H4 (cell line): ENCODE data around the gene RASSF6. TPM values are rescaled to one million over a fixed set of nuclear protein-coding genes. Genes with fewer than 3 reads are reported as not detected.
"Not testable (repeated sequence)": the region's sequence is repeated elsewhere in the genome, so short reads cannot be mapped to it uniquely, and the experiment has no call there.

Experiments used
- DNase-seq: peaks from one replicate; pipeline ENCODE4 v3.0.0-alpha.2; 2015; ENCODE audit warnings: low spot score
- total RNA-seq: library from RNA; depleted of rRNA; stranded (reverse); fragments of >200 nt; shearing (Covaris generic); gene quantifications from 2 replicates; pipeline ENCODE4 v1.2.3, GENCODE V29; 2014; rRNA removed

The RASSF6 gene
- total RNA-seq, 1 experiment from 2014 or later: 0.08 TPM

DNA sequence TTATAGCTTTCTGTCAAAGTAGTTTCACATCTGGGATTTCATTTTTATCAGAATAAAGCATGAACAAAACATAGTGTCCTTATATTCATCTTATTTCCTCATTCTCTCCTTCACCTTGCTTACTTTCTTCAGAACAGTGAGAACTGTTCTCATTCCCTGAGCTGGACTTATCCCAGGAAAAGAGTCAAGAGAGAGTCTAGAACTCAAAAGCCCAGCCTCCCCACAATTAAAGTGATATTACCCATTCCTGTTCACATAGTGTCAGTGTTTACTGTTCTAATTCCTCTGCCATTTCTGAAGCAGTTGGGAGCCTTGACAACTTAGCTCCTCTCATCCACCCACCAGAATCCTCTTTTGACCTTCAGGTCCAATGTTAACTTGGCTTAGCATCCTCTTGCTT is 42.9 kb downstream of the RASSF6 start:
- DNase-seq: no peak

GRCh38 chr4:73576381-73576780 is 43.9 kb downstream of the RASSF6 start:
- no peak for DNase-seq

- DNase-seq: no peak
Observed at GRCh38 chr4:73575660-73576059, 44.6 kb downstream of the RASSF6 start.

- peak; percentile 86 for DNase-seq
Observed at GRCh38 chr4:73573794-73574528, 46.3 kb downstream of the RASSF6 start.

- not testable (repeated sequence) for DNase-seq
Observed at GRCh38 chr4:73550865-73551264, 69.4 kb downstream of the RASSF6 start.

- no peak for DNase-seq
Observed at GRCh38 chr4:73544620-73545019, 75.6 kb downstream of the RASSF6 start.

- no peak for DNase-seq
Observed at GRCh38 chr4:73541251-73541650, 79.0 kb downstream of the RASSF6 start.

- no peak for DNase-seq
Observed at GRCh38 chr4:73540826-73541225, 79.4 kb downstream of the RASSF6 start.

DNA sequence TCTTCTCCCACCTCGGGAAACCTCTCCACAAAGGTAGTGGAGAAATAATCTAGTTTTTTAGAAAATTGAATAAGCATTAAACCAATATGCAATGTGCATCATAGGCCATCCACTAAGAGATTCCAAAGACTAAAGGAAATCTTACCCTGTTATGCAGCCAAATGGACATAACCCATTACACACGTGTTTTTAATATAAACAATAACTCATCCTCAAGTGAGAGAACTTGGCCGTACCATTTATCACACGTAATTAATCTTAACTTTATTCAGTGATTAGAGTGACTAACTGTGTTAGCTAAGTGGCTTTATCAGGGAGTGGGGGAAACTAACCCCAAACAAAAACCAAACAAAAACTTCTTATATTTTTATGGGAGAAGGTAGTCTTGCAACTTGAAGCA is 80.8 kb downstream of the RASSF6 start:
- DNase-seq: no peak

DNA sequence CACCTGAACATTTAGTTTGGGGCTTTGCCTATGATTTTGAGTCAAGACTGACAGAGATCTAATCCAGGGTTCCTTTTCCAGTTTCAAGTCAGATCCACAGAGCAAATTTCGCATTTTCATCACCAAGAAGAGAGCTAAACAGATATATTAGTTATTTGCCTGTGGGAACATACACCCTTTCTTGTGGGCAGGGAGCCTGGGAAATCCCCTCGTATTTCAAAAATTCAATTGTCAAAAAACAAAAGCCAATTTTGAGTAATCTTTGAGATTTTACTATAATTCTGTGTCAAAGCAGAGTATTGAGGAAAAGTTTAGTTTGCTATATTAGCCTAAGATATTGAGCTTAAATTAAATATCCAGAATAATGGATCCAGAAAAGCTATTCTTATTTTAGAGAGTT is 82.1 kb downstream of the RASSF6 start:
- DNase-seq: no peak

GRCh38 chr4:73533515-73534422 is 86.5 kb downstream of the RASSF6 start:
- DNase-seq: no peak

DNA sequence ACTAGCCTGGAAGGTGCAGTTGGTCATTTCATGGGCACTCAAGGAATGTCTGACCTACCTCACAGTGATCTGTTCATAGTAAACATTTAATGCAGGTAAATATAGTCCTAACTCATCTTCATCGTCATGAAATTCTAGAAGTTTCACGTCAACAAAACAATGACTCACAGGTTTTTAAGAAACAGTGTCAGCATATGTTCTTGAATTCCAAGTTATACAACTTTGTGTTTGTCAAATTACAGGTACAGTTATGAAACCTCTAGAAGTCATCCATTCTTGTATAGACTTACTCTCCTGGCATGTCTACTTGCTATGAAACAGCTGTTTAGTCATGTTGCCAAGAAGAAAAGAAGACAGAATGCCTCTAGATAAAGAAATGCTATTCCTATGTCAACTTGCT is 92.1 kb downstream of the RASSF6 start:
- no peak for DNase-seq

DNA sequence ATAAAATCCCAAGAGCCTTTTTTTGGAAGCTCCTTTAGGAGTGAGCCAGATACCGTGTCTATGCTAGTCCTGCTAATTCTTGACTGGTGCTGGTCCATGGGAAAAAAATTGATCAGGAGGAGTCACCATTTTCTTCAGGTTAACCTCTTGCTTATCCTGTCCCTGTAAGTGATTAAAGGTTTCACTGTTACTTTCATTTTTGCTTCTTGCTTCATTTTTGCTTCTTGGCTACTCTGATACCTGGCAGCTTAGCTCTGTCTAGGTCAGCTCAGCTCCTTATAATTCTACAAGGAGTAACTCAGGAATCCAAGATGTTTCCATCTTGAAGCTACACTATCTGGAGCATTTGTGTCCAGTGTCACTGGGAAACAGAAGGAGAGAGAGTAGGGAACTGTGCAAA is 93.0 kb downstream of the RASSF6 start:
- no peak for DNase-seq

GRCh38 chr4:73525611-73526010 is 94.6 kb downstream of the RASSF6 start:
- no peak for DNase-seq

DNA sequence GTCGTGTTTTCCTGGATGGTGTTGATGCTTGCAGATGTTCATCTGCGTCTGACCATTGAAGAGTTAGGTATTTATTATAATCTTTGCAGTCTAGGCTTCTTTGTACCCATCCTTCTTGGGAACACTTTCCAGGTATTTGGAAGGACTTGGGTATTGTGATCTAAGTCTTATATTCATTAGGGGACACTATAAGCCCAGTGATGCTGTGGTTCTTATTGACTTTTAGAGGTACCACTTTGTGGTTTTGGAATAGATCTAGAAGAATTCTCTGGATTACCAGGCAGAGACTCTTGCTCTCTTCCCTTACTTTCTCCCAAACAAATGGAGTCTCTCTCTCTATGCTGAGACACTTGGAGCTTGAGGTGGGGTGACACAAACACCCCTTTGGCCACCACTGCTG is 97.1 kb downstream of the RASSF6 start:
- DNase-seq: no peak

Other genes starting within 250 kb of the RASSF6 start
- gene ALB, start 216.1 kb downstream of the RASSF6 start, total RNA-seq: not detected in 2 replicates
- gene AFP, start 184.2 kb downstream of the RASSF6 start, total RNA-seq: 7.3 and 11.0 TPM in 2 replicates
- gene AFM, start 138.7 kb downstream of the RASSF6 start, total RNA-seq: not detected in 2 replicates
- 26.7 and 45.3 TPM in 2 replicates for gene CXCL8, start 120.1 kb upstream of the RASSF6 start, total RNA-seq
- gene CXCL6, start 216.2 kb upstream of the RASSF6 start, total RNA-seq: not detected in 2 replicates
- gene PF4V1, start 232.9 kb upstream of the RASSF6 start, total RNA-seq: not detected in 2 replicates
- gene CXCL1, start 249.0 kb upstream of the RASSF6 start, total RNA-seq: not detected in 2 replicates